ENCODE measurements around the gene TUBG1. TPM values are rescaled to one million over a fixed set of nuclear protein-coding genes. Genes with fewer than 3 reads are reported as not detected.

The TUBG1 gene
- total and polyA plus RNA-seq, 9 of the 15 experiments (the other 6 are each of a cell fraction or from before 2014, with no cell fraction given), result 33.1 to 147 (median 66.0) TPM

DNA sequence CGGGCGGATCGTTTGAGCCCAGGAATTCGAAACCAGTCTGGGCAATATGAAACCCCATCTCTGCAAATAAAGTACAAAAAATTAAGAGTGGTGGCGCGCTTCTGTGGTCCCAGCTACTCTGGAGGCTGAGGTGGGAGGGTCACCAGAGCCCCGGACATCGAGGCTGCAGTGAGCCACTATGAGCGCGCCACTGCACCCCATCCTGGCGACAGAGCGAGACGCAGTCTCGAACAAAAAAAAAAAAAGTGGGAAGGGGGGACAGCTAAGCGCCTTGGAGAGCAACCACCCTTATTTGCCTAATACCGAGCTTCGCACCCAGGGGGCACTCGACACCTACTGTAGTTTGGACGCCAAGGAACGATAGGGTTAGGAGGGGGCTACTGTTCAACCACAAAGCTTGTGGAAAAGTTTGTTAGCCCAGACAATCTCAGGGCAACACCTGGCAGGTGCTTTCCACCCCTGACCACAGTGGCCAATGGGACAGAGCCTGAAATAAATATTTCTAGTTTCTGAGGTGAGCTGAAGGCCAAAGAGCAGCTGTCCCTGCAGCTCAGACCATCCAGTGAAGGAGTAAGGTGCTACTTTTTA lies 31.1 kb upstream of the TUBG1 start (continued):
- TF ChIP-seq MTA1 (IDR thresholded peaks at IDR 0.05; ENCODE audit: borderline replicate concordance), result peak; percentile 44
- TF ChIP-seq SMARCA5 (IDR thresholded peaks at IDR 0.05), result 0 out of 2 replicates have a peak, but pooled peaks have one; percentile 10
- TF ChIP-seq RB1 (IDR thresholded peaks at IDR 0.05; ENCODE audit: low read depth), result peak; percentile 41
- TF ChIP-seq POLR3A (IDR thresholded peaks at IDR 0.05; ENCODE audit: borderline replicate concordance, extremely low read depth, insufficient read depth, insufficient read length), result no peak
- TF ChIP-seq, protein P1, sequence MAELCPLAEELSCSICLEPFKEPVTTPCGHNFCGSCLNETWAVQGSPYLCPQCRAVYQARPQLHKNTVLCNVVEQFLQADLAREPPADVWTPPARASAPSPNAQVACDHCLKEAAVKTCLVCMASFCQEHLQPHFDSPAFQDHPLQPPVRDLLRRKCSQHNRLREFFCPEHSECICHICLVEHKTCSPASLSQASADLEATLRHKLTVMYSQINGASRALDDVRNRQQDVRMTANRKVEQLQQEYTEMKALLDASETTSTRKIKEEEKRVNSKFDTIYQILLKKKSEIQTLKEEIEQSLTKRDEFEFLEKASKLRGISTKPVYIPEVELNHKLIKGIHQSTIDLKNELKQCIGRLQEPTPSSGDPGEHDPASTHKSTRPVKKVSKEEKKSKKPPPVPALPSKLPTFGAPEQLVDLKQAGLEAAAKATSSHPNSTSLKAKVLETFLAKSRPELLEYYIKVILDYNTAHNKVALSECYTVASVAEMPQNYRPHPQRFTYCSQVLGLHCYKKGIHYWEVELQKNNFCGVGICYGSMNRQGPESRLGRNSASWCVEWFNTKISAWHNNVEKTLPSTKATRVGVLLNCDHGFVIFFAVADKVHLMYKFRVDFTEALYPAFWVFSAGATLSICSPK (IDR thresholded peaks at IDR 0.05; ENCODE audit: borderline replicate concordance), result peak; percentile 55
- TF ChIP-seq SMC3 (conservative IDR thresholded peaks at IDR 0.05; ENCODE audit: insufficient read depth, low read depth, low read length), result peak; percentile 89
- peak; percentile 27 for TF ChIP-seq ZBTB7A (IDR thresholded peaks at IDR 0.05; ENCODE audit: borderline replicate concordance, control insufficient read depth, low read depth, low read length)
- TF ChIP-seq, protein P2, sequence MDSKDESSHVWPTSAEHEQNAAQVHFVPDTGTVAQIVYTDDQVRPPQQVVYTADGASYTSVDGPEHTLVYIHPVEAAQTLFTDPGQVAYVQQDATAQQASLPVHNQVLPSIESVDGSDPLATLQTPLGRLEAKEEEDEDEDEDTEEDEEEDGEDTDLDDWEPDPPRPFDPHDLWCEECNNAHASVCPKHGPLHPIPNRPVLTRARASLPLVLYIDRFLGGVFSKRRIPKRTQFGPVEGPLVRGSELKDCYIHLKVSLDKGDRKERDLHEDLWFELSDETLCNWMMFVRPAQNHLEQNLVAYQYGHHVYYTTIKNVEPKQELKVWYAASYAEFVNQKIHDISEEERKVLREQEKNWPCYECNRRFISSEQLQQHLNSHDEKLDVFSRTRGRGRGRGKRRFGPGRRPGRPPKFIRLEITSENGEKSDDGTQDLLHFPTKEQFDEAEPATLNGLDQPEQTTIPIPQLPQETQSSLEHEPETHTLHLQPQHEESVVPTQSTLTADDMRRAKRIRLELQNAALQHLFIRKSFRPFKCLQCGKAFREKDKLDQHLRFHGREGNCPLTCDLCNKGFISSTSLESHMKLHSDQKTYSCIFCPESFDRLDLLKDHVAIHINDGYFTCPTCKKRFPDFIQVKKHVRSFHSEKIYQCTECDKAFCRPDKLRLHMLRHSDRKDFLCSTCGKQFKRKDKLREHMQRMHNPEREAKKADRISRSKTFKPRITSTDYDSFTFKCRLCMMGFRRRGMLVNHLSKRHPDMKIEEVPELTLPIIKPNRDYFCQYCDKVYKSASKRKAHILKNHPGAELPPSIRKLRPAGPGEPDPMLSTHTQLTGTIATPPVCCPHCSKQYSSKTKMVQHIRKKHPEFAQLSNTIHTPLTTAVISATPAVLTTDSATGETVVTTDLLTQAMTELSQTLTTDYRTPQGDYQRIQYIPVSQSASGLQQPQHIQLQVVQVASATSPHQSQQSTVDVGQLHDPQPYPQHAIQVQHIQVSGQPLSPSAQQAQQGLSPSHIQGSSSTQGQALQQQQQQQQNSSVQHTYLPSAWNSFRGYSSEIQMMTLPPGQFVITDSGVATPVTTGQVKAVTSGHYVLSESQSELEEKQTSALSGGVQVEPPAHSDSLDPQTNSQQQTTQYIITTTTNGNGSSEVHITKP (IDR thresholded peaks at IDR 0.05; ENCODE audit: partially characterized antibody), result peak; percentile 32
- TF ChIP-seq TBL1XR1 (IDR thresholded peaks at IDR 0.05; ENCODE audit: low read length in 2 of 2), result peak; percentile 11 to 65; a peak in 3 of 4 replicates
- TF ChIP-seq, protein P3, sequence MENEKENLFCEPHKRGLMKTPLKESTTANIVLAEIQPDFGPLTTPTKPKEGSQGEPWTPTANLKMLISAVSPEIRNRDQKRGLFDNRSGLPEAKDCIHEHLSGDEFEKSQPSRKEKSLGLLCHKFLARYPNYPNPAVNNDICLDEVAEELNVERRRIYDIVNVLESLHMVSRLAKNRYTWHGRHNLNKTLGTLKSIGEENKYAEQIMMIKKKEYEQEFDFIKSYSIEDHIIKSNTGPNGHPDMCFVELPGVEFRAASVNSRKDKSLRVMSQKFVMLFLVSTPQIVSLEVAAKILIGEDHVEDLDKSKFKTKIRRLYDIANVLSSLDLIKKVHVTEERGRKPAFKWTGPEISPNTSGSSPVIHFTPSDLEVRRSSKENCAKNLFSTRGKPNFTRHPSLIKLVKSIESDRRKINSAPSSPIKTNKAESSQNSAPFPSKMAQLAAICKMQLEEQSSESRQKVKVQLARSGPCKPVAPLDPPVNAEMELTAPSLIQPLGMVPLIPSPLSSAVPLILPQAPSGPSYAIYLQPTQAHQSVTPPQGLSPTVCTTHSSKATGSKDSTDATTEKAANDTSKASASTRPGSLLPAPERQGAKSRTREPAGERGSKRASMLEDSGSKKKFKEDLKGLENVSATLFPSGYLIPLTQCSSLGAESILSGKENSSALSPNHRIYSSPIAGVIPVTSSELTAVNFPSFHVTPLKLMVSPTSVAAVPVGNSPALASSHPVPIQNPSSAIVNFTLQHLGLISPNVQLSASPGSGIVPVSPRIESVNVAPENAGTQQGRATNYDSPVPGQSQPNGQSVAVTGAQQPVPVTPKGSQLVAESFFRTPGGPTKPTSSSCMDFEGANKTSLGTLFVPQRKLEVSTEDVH (IDR thresholded peaks at IDR 0.05; ENCODE audit: low read depth, partially characterized antibody), result peak; percentile 12
- TF ChIP-seq, protein P4, sequence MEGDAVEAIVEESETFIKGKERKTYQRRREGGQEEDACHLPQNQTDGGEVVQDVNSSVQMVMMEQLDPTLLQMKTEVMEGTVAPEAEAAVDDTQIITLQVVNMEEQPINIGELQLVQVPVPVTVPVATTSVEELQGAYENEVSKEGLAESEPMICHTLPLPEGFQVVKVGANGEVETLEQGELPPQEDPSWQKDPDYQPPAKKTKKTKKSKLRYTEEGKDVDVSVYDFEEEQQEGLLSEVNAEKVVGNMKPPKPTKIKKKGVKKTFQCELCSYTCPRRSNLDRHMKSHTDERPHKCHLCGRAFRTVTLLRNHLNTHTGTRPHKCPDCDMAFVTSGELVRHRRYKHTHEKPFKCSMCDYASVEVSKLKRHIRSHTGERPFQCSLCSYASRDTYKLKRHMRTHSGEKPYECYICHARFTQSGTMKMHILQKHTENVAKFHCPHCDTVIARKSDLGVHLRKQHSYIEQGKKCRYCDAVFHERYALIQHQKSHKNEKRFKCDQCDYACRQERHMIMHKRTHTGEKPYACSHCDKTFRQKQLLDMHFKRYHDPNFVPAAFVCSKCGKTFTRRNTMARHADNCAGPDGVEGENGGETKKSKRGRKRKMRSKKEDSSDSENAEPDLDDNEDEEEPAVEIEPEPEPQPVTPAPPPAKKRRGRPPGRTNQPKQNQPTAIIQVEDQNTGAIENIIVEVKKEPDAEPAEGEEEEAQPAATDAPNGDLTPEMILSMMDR (IDR thresholded peaks at IDR 0.05 in 2 of 3, conservative IDR thresholded peaks at IDR 0.05 in 1 of 3; ENCODE audit: insufficient read depth in 2 of 3, low read depth in 1 of 3, low read length in 3 of 3), result peak; percentile 93 to 94 (median 93)
- TF ChIP-seq, protein P5, sequence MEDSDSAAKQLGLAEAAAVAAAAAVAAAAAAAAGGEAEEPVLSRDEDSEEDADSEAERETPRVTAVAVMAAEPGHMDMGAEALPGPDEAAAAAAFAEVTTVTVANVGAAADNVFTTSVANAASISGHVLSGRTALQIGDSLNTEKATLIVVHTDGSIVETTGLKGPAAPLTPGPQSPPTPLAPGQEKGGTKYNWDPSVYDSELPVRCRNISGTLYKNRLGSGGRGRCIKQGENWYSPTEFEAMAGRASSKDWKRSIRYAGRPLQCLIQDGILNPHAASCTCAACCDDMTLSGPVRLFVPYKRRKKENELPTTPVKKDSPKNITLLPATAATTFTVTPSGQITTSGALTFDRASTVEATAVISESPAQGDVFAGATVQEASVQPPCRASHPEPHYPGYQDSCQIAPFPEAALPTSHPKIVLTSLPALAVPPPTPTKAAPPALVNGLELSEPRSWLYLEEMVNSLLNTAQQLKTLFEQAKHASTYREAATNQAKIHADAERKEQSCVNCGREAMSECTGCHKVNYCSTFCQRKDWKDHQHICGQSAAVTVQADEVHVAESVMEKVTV (CRISPR knock-in tag; IDR thresholded peaks at IDR 0.05), result peak; percentile 52; the same call in 1 of the 2 replicates
